ENCODE data around the gene MVB12B.

MVB12B gene

GRCh38 chr9:126481862-126482261 is 155.2 kb downstream of the MVB12B start:
- Histone ChIP-seq H3K4me3 (ENCODE audit: low read length, poor library complexity, severe bottlenecking) (no peak overlapping the region), H3K9ac (ENCODE audit: low read depth, low read length, poor library complexity, severe bottlenecking) (no peak overlapping the region), H3K9me3 (ENCODE audit: insufficient read depth, low read depth, low read length) (no peaks in the 10 kb centered on the region), H4K20me1 (ENCODE audit: insufficient read depth, low read length, poor library complexity, severe bottlenecking) (no peaks in the 10 kb centered on the region), H3K27me3 (ENCODE audit: insufficient read depth, low read length, poor library complexity, severe bottlenecking) (no peaks in the 10 kb centered on the region), H3F3A (ENCODE audit: low read depth) (no peaks in the 10 kb centered on the region), H3K9me2 (replicated peaks; ENCODE audit: low read depth, low read length) (no peaks in the 10 kb centered on the region), H2AFZ (ENCODE audit: low read length) (no peak overlapping the region), H3K79me2 (ENCODE audit: insufficient read depth, low read length) (no peaks in the 10 kb centered on the region), H3K36me3 (ENCODE audit: insufficient read depth, low read length) (peaks cover 70% of the 10 kb centered on the region), H3K4me2 (ENCODE audit: low read depth, low read length, poor library complexity, severe bottlenecking) (no peak overlapping the region), H3K4me1 (ENCODE audit: insufficient read depth, low read length, poor library complexity, severe bottlenecking) (peaks cover 20% of the 10 kb centered on the region)
- TF ChIP-seq CTCF (conservative IDR thresholded peaks at IDR 0.05; ENCODE audit: low read length), result no peak
- TF ChIP-seq EZH2phosphoT487 (IDR thresholded peaks at IDR 0.05; ENCODE audit: borderline replicate concordance), result no peak

- H3K4me3 ChIP-seq (ENCODE audit: low read length, poor library complexity, severe bottlenecking), result no peak overlapping the region
- H3K9me2 ChIP-seq (replicated peaks; ENCODE audit: low read depth, low read length), result no peaks in the 10 kb centered on the region
- no peak for TF ChIP-seq EZH2phosphoT487 (IDR thresholded peaks at IDR 0.05; ENCODE audit: borderline replicate concordance)
- TF ChIP-seq CTCF (conservative IDR thresholded peaks at IDR 0.05; ENCODE audit: low read length), result no peak
- H4K20me1 ChIP-seq (ENCODE audit: insufficient read depth, low read length, poor library complexity, severe bottlenecking), result no peaks in the 10 kb centered on the region
- no peaks in the 10 kb centered on the region for H3K27me3 ChIP-seq (ENCODE audit: insufficient read depth, low read length, poor library complexity, severe bottlenecking)
- H3K4me2 ChIP-seq (ENCODE audit: low read depth, low read length, poor library complexity, severe bottlenecking), result no peak overlapping the region
- H3F3A ChIP-seq (ENCODE audit: low read depth), result no peaks in the 10 kb centered on the region
- H3K36me3 ChIP-seq (ENCODE audit: insufficient read depth, low read length), result peaks cover 69% of the 10 kb centered on the region
- H3K79me2 ChIP-seq (ENCODE audit: insufficient read depth, low read length), result no peaks in the 10 kb centered on the region
- H2AFZ ChIP-seq (ENCODE audit: low read length), result no peak overlapping the region
- no peaks in the 10 kb centered on the region for H3K9me3 ChIP-seq (ENCODE audit: insufficient read depth, low read depth, low read length)
- peaks cover 20% of the 10 kb centered on the region for H3K4me1 ChIP-seq (ENCODE audit: insufficient read depth, low read length, poor library complexity, severe bottlenecking)
- H3K9ac ChIP-seq (ENCODE audit: low read depth, low read length, poor library complexity, severe bottlenecking), result no peak overlapping the region
Measured at GRCh38 chr9:126482361-126483044, 155.9 kb downstream of the MVB12B start.

GRCh38 chr9:126483468-126484073 is 156.9 kb downstream of the MVB12B start:
- no peak overlapping the region for H3K4me2 ChIP-seq (ENCODE audit: low read depth, low read length, poor library complexity, severe bottlenecking)
- no peak overlapping the region for H3K9ac ChIP-seq (ENCODE audit: low read depth, low read length, poor library complexity, severe bottlenecking)

More at GRCh38 chr9:126483468-126484073, 156.9 kb downstream of the MVB12B start:
- H3K4me1 ChIP-seq (ENCODE audit: insufficient read depth, low read length, poor library complexity, severe bottlenecking), result peaks cover 20% of the 10 kb centered on the region
- no peak overlapping the region for H2AFZ ChIP-seq (ENCODE audit: low read length)
- H3K27me3 ChIP-seq (ENCODE audit: insufficient read depth, low read length, poor library complexity, severe bottlenecking), result no peaks in the 10 kb centered on the region
- H3K36me3 ChIP-seq (ENCODE audit: insufficient read depth, low read length), result peaks cover 60% of the 10 kb centered on the region
- no peaks in the 10 kb centered on the region for H4K20me1 ChIP-seq (ENCODE audit: insufficient read depth, low read length, poor library complexity, severe bottlenecking)
- TF ChIP-seq CTCF (conservative IDR thresholded peaks at IDR 0.05; ENCODE audit: low read length) (no peak), EZH2phosphoT487 (IDR thresholded peaks at IDR 0.05; ENCODE audit: borderline replicate concordance) (no peak)
- H3K9me3 ChIP-seq (ENCODE audit: insufficient read depth, low read depth, low read length), result no peaks in the 10 kb centered on the region
- H3K4me3 ChIP-seq (ENCODE audit: low read length, poor library complexity, severe bottlenecking), result no peak overlapping the region
- no peaks in the 10 kb centered on the region for H3K9me2 ChIP-seq (replicated peaks; ENCODE audit: low read depth, low read length)
- H3K79me2 ChIP-seq (ENCODE audit: insufficient read depth, low read length), result no peaks in the 10 kb centered on the region
- H3F3A ChIP-seq (ENCODE audit: low read depth), result no peaks in the 10 kb centered on the region

All from Loucy (cell line).